ENCODE data around the gene HRAS. TPM values are rescaled to one million over a fixed set of nuclear protein-coding genes. Genes with fewer than 3 reads are reported as not detected.

The HRAS gene
- total and polyA plus RNA-seq, 5 experiments from 2014 or later = 8.6 to 40.7 (median 26.7) TPM

GRCh38 chr11:557328-558132 is 22.2 kb upstream of the HRAS start:
- DNase-seq (no peak), ATAC-seq (no peak)
- POLR2A ChIA-PET = interaction anchor here (0.7 to 7.7 kb wide), 8 partner anchors 7 to 276 kb away, joined by 3 to 47 read pairs (median 12); partner anchors contain the start of genes HRAS, LRRC56 and PHRF1
- H3K27me3 Mint-ChIP-seq = no peaks in the 10 kb centered on the region
- H3K27ac Mint-ChIP-seq = peak overlapping the region in 2 of 10 donors; percentile 43 to 59
- peaks cover 7 to 22% (median 17%) of the 10 kb centered on the region in 4 donors for H3K4me1 Mint-ChIP-seq
- no peaks in the 10 kb centered on the region for H3K36me3 Mint-ChIP-seq
- H3K4me3 Mint-ChIP-seq = peak overlapping the region in 5 of 10 donors; percentile 26 to 56 (median 45)
- no peaks in the 10 kb centered on the region for H3K9me3 Mint-ChIP-seq

DNA sequence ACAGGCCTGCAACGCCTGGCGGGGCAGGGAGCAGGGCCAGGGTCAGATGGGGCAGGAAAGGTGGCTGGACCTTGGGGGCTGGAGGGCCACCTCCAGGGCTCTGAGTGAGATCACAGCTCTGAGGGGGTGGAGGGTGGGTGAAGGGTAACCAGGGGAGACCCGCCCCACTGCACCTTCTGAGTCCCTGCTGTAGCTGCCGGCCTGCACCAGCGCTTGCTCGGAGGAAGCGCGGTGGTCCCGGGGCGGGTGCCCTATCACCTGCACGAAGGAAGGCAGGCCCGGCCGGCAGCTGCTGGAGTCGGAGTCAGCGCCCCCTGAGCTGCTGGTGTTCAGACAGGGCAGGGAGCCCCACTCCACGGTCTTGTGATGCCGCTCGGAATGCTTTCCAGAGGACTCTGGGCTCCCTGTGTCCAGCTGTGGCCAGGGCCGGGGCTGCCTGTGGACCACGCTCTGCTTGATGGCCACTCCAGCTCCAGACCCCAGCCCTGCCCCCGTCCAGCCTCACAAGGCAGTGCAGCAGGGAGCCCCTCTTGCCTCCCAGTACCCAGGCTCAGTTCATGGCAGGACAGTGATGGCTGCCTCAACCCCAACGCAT is 21.4 kb upstream of the HRAS start:
- Mint-ChIP-seq H3K4me3 (peak overlapping the region; percentile 28 to 75 (median 54)), H3K27ac (peak overlapping the region in 3 of 10 donors; percentile 40 to 88 (median 59)), H3K9me3 (no peaks in the 10 kb centered on the region), H3K36me3 (no peaks in the 10 kb centered on the region), H3K4me1 (peaks cover 7 to 21% (median 15%) of the 10 kb centered on the region in 4 donors), H3K27me3 (no peaks in the 10 kb centered on the region)
- DNase-seq (no peak), ATAC-seq (no peak)
- POLR2A ChIA-PET = interaction anchor here (0.7 to 7.7 kb wide), 9 partner anchors 8 to 170 kb away, joined by 3 to 47 read pairs (median 15); partner anchors contain the start of genes HRAS, LRRC56 and PHRF1

DNA sequence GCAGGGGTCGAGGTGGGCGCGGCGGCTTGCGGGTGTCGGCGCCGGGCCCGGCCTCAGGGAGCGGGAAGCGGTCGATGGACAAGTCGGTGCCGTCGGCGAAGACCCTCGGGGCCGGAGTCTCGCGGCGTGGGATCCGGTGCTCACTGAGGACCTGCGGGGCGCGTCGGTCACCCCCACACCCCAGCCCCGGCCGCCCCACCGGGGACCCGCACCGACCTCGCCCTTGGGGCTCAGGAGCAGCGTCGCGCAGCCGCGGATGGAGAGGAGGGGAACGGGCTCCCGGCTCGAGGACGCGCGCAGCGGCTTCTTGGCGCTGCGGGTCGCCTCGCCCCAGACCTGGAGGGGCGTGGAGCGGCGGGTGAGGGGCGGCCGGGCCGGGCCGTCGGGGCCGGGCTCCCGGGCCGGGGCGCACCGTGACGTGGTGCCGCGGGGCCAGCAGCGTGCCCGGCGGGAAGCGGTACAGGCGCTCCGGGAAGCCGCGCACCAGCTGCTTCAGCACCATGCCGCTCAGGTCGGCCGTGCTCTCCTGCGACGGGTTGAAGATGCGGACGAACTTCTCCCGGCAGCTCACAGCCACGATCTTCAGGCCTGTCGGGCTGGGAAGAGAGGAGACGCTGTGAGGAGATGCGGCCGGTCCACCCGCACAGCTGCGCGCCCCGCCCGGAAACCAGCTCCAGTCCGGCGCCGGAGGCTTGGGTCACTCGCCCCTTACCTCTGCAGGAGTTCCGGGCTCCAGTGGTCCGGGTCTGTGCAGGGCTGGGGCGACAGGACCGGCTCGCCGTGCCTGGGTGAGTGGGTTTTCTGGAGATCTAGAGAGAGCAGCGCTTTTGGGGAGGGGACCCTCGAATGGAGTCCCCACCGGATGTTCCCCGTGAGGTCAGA is 20.6 kb upstream of the HRAS start:
- Mint-ChIP-seq H3K4me1 (peaks cover 4 to 16% (median 11%) of the 10 kb centered on the region in 4 donors), H3K9me3 (no peaks in the 10 kb centered on the region), H3K4me3 (peak overlapping the region in 8 of 10 donors; percentile 28 to 75 (median 53)), H3K36me3 (no peaks in the 10 kb centered on the region), H3K27ac (peak overlapping the region in 2 of 10 donors; percentile 40 to 88), H3K27me3 (no peaks in the 10 kb centered on the region)
- DNase-seq = peak in 2 of 10 donors; percentile 37 to 38
- POLR2A ChIA-PET = interaction anchor here (0.7 to 7.7 kb wide), 10 partner anchors 9 to 169 kb away, joined by 3 to 47 read pairs (median 13); partner anchors contain the start of genes HRAS, IRF7, LRRC56 and PHRF1
- no peak for ATAC-seq

DNA sequence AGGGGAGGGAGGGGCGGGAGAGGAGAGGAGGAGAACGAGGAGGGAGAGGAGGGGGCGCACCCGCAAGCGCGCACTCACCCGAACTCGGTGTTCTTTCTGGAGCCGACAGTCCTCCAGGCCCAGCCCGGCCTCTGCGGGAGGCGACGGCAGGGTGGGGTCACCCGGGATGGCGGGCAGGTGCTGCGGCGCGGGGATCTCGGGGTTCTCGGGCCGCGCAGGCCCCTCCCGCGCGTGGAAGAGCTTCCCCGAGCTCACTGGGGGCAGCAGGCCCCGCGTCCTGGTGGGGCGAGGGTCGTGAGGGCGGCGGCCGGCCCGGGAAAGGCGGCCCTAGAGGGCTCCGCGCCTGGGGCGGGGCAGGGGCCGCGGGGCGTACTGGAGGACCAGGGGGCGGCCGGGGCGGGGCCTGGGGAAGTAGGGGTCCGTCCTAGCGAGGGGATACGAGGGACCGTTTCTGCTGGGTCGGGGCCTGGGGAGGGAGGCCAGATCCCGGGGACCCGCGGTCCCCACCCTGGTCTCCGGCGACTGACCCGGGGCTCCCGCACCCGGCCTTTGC is 19.9 kb upstream of the HRAS start:
- Mint-ChIP-seq H3K4me1 (peaks cover 4 to 16% (median 10%) of the 10 kb centered on the region in 4 donors), H3K27me3 (no peaks in the 10 kb centered on the region), H3K27ac (no peak overlapping the region), H3K4me3 (peak overlapping the region in 3 of 10 donors; percentile 43 to 50 (median 50)), H3K36me3 (no peaks in the 10 kb centered on the region), H3K9me3 (no peaks in the 10 kb centered on the region)
- DNase-seq (peak in 1 of 10 donors; percentile 42), ATAC-seq (peak; percentile 28 to 33)
- POLR2A ChIA-PET = interaction anchor here (1.2 to 7.7 kb wide), 11 partner anchors 13 to 170 kb away, joined by 3 to 47 read pairs (median 11); partner anchors contain the start of genes HRAS, IRF7, LRRC56 and PHRF1

DNA sequence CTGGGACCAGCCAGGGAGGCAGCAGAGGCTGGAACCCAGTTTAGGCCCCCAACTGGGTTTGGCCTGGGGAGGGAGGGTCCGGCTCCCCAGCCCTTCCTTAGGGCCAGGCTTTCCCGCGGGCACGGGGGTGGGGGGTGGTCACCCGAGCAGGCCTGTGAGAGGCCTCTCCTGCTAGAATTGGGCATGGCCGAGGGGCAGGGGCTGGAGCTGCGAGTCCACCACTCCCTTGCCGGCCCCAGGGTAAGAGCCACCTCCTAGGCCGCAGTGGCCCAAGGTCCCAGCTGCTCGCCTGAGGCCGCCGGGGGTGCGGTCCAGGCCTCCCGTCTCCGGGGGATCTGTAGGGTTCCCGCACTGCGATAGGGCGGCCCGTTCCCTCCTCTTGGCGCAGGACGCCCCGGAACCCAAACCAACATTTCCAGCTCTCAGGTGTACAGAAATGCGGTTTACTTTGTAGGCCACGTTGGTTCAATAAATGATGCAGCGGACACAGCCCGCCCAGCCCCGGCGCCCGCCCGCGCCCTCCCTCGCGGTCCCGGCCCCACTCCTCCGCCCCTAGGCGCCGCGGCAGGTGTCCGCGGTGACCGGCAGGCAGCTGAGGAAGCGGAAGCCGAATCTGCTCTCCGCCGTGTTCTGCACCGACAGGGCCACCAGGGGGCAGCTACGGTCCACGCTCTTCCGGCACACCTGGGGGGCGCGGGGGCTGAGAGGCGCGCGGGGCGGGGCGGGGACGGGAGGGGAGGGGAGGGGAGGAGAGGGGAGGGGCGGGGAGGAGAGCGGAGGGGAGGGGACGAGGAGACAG is 19.3 kb upstream of the HRAS start:
- POLR2A ChIA-PET = interaction anchor here (1.2 to 7.7 kb wide), 12 partner anchors 13 to 170 kb away, joined by 3 to 47 read pairs (median 9); partner anchors contain the start of genes HRAS, IRF7, LRRC56 and PHRF1
- peak overlapping the region in 1 of 10 donors; percentile 77 for H3K27ac Mint-ChIP-seq
- peak overlapping the region in 7 of 10 donors; percentile 30 to 70 (median 56) for H3K4me3 Mint-ChIP-seq
- DNase-seq = peak; percentile 58 to 86 (median 73)
- ATAC-seq = peak; percentile 73 to 76
- H3K4me1 Mint-ChIP-seq = peaks cover 0 to 9% (median 4%) of the 10 kb centered on the region in 4 donors
- no peaks in the 10 kb centered on the region for H3K36me3 Mint-ChIP-seq
- H3K9me3 Mint-ChIP-seq = no peaks in the 10 kb centered on the region
- H3K27me3 Mint-ChIP-seq = no peaks in the 10 kb centered on the region

GRCh38 chr11:553988-554340 is 18.6 kb upstream of the HRAS start:
- no peaks in the 10 kb centered on the region for H3K9me3 Mint-ChIP-seq
- peak overlapping the region in 2 of 10 donors; percentile 50 to 56 for H3K4me3 Mint-ChIP-seq
- no peaks in the 10 kb centered on the region for H3K36me3 Mint-ChIP-seq
- H3K27me3 Mint-ChIP-seq = no peaks in the 10 kb centered on the region
- no peak for ATAC-seq
- peak overlapping the region in 1 of 10 donors; percentile 15 for H3K27ac Mint-ChIP-seq
- no peak for DNase-seq
- POLR2A ChIA-PET = interaction anchor here (1.2 to 7.7 kb wide), 8 partner anchors 18 to 171 kb away, joined by 4 to 47 read pairs (median 13); partner anchors contain the start of genes HRAS, IRF7, LRRC56 and PHRF1
- peaks cover 0 to 4% (median 1%) of the 10 kb centered on the region in 4 donors for H3K4me1 Mint-ChIP-seq

DNA sequence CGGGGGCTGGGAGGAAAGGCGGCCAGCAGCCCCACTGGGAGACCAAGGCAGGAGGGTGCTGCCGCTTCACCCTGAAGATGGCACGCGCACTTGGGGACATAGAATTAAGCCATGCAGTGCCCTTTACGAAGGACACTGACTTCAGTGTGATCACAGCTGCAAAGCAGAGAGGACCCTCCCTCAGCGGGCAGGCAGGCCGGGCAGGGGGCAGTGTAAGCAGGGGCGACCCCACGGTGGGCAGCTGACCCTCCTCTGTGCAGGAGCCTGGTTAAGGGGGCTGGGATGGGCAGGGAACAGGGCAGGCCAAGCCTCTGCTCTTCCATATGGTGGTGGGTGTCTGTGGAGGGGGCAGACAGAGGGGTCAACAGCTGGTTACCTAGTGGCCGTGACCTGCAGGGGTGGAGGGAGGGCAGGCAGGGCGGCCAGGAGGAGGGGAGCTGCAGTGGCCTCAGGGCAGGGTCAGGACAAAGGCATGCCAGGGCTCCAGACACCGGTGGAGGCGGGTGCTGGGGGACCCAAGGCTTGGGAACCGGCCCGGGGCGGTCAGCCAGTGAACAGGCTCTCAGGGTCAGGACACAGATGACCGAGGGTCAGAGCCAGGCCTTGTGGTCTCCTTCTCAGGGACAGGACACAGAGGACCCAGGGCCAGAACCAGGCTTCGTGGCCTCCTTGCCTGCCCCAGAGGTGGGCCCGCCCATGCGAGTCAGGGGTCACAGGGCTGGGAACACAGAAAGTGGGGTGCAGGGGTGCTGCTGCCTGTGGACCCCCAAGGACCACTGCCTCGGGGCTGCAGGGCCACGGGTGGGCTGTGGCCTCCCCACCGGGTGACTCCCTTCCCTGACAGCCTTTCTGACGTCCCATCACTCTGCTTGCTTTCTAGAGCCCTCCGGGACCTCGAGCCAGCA is 18.0 kb upstream of the HRAS start:
- POLR2A ChIA-PET = interaction anchor here (1.2 to 7.7 kb wide), 6 partner anchors 18 to 169 kb away, joined by 4 to 47 read pairs (median 13); partner anchors contain the start of genes HRAS, IRF7, LRRC56 and PHRF1
- Mint-ChIP-seq H3K27ac (peak overlapping the region in 2 of 10 donors; percentile 34 to 62), H3K27me3 (peaks cover 0 to 1% (median 0%) of the 10 kb centered on the region in 5 donors), H3K36me3 (no peaks in the 10 kb centered on the region), H3K4me1 (peaks cover 0 to 4% (median 0%) of the 10 kb centered on the region in 4 donors), H3K4me3 (peak overlapping the region in 4 of 10 donors; percentile 32 to 54 (median 46)), H3K9me3 (no peaks in the 10 kb centered on the region)
- no peak for ATAC-seq
- DNase-seq = no peak

GRCh38 chr11:551596-551995 is 16.2 kb upstream of the HRAS start:
- Mint-ChIP-seq H3K4me3 (no peak overlapping the region), H3K9me3 (no peaks in the 10 kb centered on the region), H3K27ac (peak overlapping the region in 1 of 10 donors; percentile 62), H3K36me3 (no peaks in the 10 kb centered on the region), H3K27me3 (peaks cover 0 to 1% (median 0%) of the 10 kb centered on the region in 5 donors), H3K4me1 (peaks cover 0 to 3% (median 0%) of the 10 kb centered on the region in 4 donors)
- DNase-seq (peak in 1 of 10 donors; percentile 59), ATAC-seq (no peak)
- POLR2A ChIA-PET = interaction anchor here (0.6 to 1.1 kb wide), 2 partner anchors 42 to 144 kb away, joined by 3 read pairs; partner anchors contain the start of gene TMEM80

GRCh38 chr11:551131-551530 is 15.8 kb upstream of the HRAS start:
- POLR2A ChIA-PET = interaction anchor here (0.6 to 1.2 kb wide), 3 partner anchors 41 to 173 kb away, joined by 3 read pairs; partner anchors contain the start of gene TMEM80
- DNase-seq (peak in 1 of 10 donors; percentile 45), ATAC-seq (no peak)
- no peak overlapping the region for H3K27ac Mint-ChIP-seq
- H3K9me3 Mint-ChIP-seq = no peaks in the 10 kb centered on the region
- H3K27me3 Mint-ChIP-seq = peaks cover 0 to 1% (median 0%) of the 10 kb centered on the region in 5 donors
- H3K4me3 Mint-ChIP-seq = no peak overlapping the region
- no peaks in the 10 kb centered on the region for H3K36me3 Mint-ChIP-seq
- no peaks in the 10 kb centered on the region for H3K4me1 Mint-ChIP-seq

- DNase-seq = peak in 1 of 10 donors; percentile 57
- Mint-ChIP-seq H3K27ac (no peak overlapping the region), H3K9me3 (no peaks in the 10 kb centered on the region), H3K36me3 (no peaks in the 10 kb centered on the region), H3K4me1 (no peaks in the 10 kb centered on the region), H3K4me3 (no peak overlapping the region), H3K27me3 (peaks cover 0 to 1% (median 0%) of the 10 kb centered on the region in 5 donors)
- no peak for ATAC-seq
- POLR2A ChIA-PET = interaction anchor here (1.1 to 1.2 kb wide), 2 partner anchors 145 to 173 kb away, joined by 3 read pairs; partner anchors contain the start of gene TMEM80
Measured at GRCh38 chr11:550746-551085, 15.3 kb upstream of the HRAS start.

Measured in naive thymus-derived CD8-positive, alpha-beta T cell (primary cell).